Measurements from ENCODE around the gene LDAF1.

- TF ChIP-seq POLR2A (IDR thresholded peaks at IDR 0.05; ENCODE audit: extremely low read depth, insufficient read length) (no peak), CTCF (IDR thresholded peaks at IDR 0.05; ENCODE audit: low read depth, low read length) (no peak), MYC (IDR thresholded peaks at IDR 0.05; ENCODE audit: low read depth, low read length) (no peak)
- TF ChIP-seq, protein P1, sequence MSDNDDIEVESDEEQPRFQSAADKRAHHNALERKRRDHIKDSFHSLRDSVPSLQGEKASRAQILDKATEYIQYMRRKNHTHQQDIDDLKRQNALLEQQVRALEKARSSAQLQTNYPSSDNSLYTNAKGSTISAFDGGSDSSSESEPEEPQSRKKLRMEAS (IDR thresholded peaks at IDR 0.05; ENCODE audit: low read depth, low read length) = no peak
Measured at GRCh38 chr16:21199607-21200218, 41.2 kb downstream of the LDAF1 start.
